ENCODE results near the gene ZNF576. TPM values are rescaled to one million over a fixed set of nuclear protein-coding genes. Genes with fewer than 3 reads are reported as not detected.

ZNF576 gene
- total RNA-seq, 1 experiment from 2014 or later = 18.4 TPM

DNA sequence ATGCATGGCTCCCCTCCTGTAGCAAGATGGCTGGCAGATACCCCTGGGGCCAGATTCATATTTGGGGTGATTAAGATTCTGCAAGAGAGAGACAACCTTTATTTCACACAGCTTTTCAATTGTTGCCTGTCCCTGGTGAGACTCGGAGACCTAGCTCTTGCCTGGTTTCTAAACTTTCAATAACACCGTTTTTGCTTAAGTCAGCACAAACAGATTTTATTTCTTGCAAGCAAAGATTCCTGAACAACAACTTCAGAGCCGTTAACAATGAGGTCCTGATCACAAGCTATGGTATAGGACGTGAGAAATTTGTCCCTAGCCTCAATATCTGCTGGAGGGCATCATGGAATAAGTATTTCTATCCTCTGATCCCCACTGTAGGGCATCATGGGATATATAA is 46.1 kb downstream of the ZNF576 start:
- H3K36me3 Mint-ChIP-seq (ENCODE audit: insufficient read depth, unreplicated experiment) = peaks cover 7% of the 10 kb centered on the region
- ChIA-PET CTCF (interaction anchor here (3.5 kb wide), 1 partner anchor 10 kb away, joined by 16 read pairs; no protein-coding TSS in a partner anchor), POLR2A (no interaction called here)
- no peak overlapping the region for H3K4me3 Mint-ChIP-seq (ENCODE audit: unreplicated experiment)
- no peak for DNase-seq (ENCODE audit: unreplicated experiment)
- no peaks in the 10 kb centered on the region for H3K9me3 Mint-ChIP-seq (ENCODE audit: unreplicated experiment)
- TF ChIP-seq, protein P1, sequence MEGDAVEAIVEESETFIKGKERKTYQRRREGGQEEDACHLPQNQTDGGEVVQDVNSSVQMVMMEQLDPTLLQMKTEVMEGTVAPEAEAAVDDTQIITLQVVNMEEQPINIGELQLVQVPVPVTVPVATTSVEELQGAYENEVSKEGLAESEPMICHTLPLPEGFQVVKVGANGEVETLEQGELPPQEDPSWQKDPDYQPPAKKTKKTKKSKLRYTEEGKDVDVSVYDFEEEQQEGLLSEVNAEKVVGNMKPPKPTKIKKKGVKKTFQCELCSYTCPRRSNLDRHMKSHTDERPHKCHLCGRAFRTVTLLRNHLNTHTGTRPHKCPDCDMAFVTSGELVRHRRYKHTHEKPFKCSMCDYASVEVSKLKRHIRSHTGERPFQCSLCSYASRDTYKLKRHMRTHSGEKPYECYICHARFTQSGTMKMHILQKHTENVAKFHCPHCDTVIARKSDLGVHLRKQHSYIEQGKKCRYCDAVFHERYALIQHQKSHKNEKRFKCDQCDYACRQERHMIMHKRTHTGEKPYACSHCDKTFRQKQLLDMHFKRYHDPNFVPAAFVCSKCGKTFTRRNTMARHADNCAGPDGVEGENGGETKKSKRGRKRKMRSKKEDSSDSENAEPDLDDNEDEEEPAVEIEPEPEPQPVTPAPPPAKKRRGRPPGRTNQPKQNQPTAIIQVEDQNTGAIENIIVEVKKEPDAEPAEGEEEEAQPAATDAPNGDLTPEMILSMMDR (IDR thresholded peaks at IDR 0.05; ENCODE audit: unreplicated experiment) = no peak
- intact Hi-C loops (cut with micrococcal nuclease) = no loop called here
- H3K4me1 Mint-ChIP-seq (ENCODE audit: insufficient read depth, unreplicated experiment) = peaks cover 16% of the 10 kb centered on the region
- peaks cover 34% of the 10 kb centered on the region for H3K27me3 Mint-ChIP-seq (ENCODE audit: insufficient read depth, unreplicated experiment)
- no peak overlapping the region for H3K27ac Mint-ChIP-seq (ENCODE audit: low read depth, unreplicated experiment)
- BruUV-seq (replicated peaks) = no TSS peak

DNA sequence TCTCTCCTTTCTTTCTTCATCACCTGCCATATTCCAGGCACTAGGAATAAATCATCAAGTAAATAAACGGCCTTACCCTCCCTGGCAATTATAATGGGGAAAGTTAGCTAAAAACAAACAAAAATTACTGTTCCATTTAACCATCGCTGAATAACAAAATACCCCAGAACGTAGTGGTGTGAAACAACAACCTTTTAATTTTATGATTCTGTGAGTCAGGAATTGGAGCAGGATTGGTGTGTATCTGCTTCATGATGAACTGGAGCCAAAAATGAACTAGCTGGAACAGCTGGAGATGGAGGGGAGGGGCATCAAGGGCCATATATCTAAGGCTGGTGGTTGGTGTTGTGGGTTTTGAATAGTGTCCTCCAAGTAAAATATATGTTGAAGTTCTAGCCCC is 46.9 kb downstream of the ZNF576 start:
- no TSS peak for BruUV-seq (replicated peaks)
- intact Hi-C loops (cut with micrococcal nuclease) = no loop called here
- Mint-ChIP-seq H3K9me3 (ENCODE audit: unreplicated experiment) (no peaks in the 10 kb centered on the region), H3K36me3 (ENCODE audit: insufficient read depth, unreplicated experiment) (peaks cover 11% of the 10 kb centered on the region), H3K27me3 (ENCODE audit: insufficient read depth, unreplicated experiment) (peaks cover 26% of the 10 kb centered on the region), H3K27ac (ENCODE audit: low read depth, unreplicated experiment) (no peak overlapping the region), H3K4me1 (ENCODE audit: insufficient read depth, unreplicated experiment) (peaks cover 16% of the 10 kb centered on the region), H3K4me3 (ENCODE audit: unreplicated experiment) (no peak overlapping the region)
- TF ChIP-seq, protein P1 (IDR thresholded peaks at IDR 0.05; ENCODE audit: unreplicated experiment) = no peak
- ChIA-PET POLR2A (no interaction called here), CTCF (interaction anchor here (3.5 kb wide), 1 partner anchor 9 kb away, joined by 16 read pairs; no protein-coding TSS in a partner anchor)
- no peak for DNase-seq (ENCODE audit: unreplicated experiment)

DNA sequence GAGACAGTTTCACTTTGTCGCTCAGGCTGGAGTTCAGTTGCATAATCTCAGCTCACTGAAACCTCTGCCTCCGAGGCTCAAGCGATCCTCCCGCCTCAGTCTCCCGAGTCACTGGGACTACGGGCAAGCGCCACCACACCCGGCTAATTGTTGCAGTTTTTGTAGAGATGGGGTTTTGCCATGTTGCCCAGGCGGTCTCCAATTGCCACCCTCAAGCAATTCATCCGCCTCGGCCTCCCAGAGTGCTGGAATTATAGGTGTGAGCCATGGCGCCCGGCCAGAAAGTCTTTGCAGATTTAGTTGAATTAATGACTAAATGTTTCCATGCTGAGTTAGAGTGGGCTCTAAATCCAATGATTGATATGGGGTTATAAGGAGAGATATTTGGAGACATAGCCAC is 47.8 kb downstream of the ZNF576 start:
- intact Hi-C loops (cut with micrococcal nuclease) = no loop called here
- TF ChIP-seq, protein P1 (IDR thresholded peaks at IDR 0.05; ENCODE audit: unreplicated experiment) = no peak
- no peak for DNase-seq (ENCODE audit: unreplicated experiment)
- Mint-ChIP-seq H3K36me3 (ENCODE audit: insufficient read depth, unreplicated experiment) (peaks cover 14% of the 10 kb centered on the region), H3K4me3 (ENCODE audit: unreplicated experiment) (no peak overlapping the region), H3K27me3 (ENCODE audit: insufficient read depth, unreplicated experiment) (peaks cover 18% of the 10 kb centered on the region), H3K9me3 (ENCODE audit: unreplicated experiment) (no peaks in the 10 kb centered on the region), H3K27ac (ENCODE audit: low read depth, unreplicated experiment) (no peak overlapping the region), H3K4me1 (ENCODE audit: insufficient read depth, unreplicated experiment) (peaks cover 9% of the 10 kb centered on the region)
- POLR2A ChIA-PET = interaction anchor here (0.6 kb wide), 1 partner anchor 13 kb away, joined by 3 read pairs; no protein-coding TSS in a partner anchor
- BruUV-seq (replicated peaks) = no TSS peak
- CTCF ChIA-PET = interaction anchor here (1.2 kb wide), 1 partner anchor 50 kb away, joined by 4 read pairs; no protein-coding TSS in a partner anchor

DNA sequence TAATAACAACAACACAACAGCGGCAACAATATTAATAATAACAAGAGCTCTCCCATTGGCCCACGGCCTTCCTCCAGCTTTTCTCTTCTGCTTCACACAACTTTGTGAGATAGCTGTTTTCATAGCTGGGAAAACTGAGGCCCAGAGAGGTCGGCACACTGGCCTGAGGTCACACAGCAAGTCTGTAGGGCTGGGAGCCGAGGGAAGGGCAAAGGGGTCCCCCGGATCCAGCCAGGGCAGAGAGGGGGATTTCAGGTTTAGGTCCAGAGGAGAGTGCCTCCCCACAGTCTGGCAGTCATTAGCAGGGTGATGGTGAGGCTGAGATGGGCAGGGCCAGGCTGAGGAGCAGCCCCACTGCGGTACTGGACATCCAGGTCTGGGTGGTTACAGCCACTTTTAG is 52.2 kb downstream of the ZNF576 start:
- no TSS peak for BruUV-seq (replicated peaks)
- no peak for DNase-seq (ENCODE audit: unreplicated experiment)
- no peaks in the 10 kb centered on the region for H3K9me3 Mint-ChIP-seq (ENCODE audit: unreplicated experiment)
- CTCF ChIA-PET = interaction anchor here (0.7 to 1.2 kb wide), 2 partner anchors 93 to 95 kb away, joined by 3 read pairs; no protein-coding TSS in a partner anchor
- no peak overlapping the region for H3K27ac Mint-ChIP-seq (ENCODE audit: low read depth, unreplicated experiment)
- intact Hi-C loops (cut with micrococcal nuclease) = no loop called here
- no peak overlapping the region for H3K4me3 Mint-ChIP-seq (ENCODE audit: unreplicated experiment)
- H3K36me3 Mint-ChIP-seq (ENCODE audit: insufficient read depth, unreplicated experiment) = peaks cover 49% of the 10 kb centered on the region
- POLR2A ChIA-PET = no interaction called here
- no peaks in the 10 kb centered on the region for H3K4me1 Mint-ChIP-seq (ENCODE audit: insufficient read depth, unreplicated experiment)
- TF ChIP-seq, protein P1 (IDR thresholded peaks at IDR 0.05; ENCODE audit: unreplicated experiment) = no peak
- no peaks in the 10 kb centered on the region for H3K27me3 Mint-ChIP-seq (ENCODE audit: insufficient read depth, unreplicated experiment)
